ENCODE data around the gene TRMT61A. TPM values are rescaled to one million over a fixed set of nuclear protein-coding genes. Genes with fewer than 3 reads are reported as not detected.

TRMT61A gene
- polyA plus RNA-seq (ENCODE audit: insufficient read depth in 1 of 5, insufficient read length in 5 of 5, low replicate concordance in 1 of 5), result 10 to 100 TPM in 1 of 5 donors, 1 to 10 TPM in 4; 5.2 to 11.3 (median 7.3) TPM
- long read RNA-seq, donor 1, transcript TRMT61A-202 (4 exons, 3,229 nt), result major isoform, 7 of 7 reads
- long read RNA-seq, donor 1, partial matches to known transcripts, result 0 of 7 reads
- long read RNA-seq, donor 1, other reads (novel, unspliced or antisense), result 0 of 7 reads
- long read RNA-seq, donor 2, partial matches to known transcripts, result 0 of 1 reads
- long read RNA-seq, donor 2, other reads (novel, unspliced or antisense), result 0 of 1 reads
- long read RNA-seq, donor 3, partial matches to known transcripts, result 0 of 4 reads
- long read RNA-seq, donor 3, other reads (novel, unspliced or antisense), result 0 of 4 reads
- long read RNA-seq, donor 4, transcript TRMT61A-202 (4 exons, 3,229 nt), result major isoform, 5 of 5 reads
- long read RNA-seq, donor 4, partial matches to known transcripts, result 0 of 5 reads
- long read RNA-seq, donor 4, other reads (novel, unspliced or antisense), result 0 of 5 reads
- long read RNA-seq, donor 5, partial matches to known transcripts, result 0 of 4 reads
- long read RNA-seq, donor 5, other reads (novel, unspliced or antisense), result 0 of 4 reads
- long read RNA-seq, donor 6, transcript TRMT61A-202 (4 exons, 3,229 nt), result major isoform, 8 of 8 reads
- long read RNA-seq, donor 6, partial matches to known transcripts, result 0 of 8 reads
- long read RNA-seq, donor 6, other reads (novel, unspliced or antisense), result 0 of 8 reads
- long read RNA-seq, donor 7, transcript TRMT61A-202 (4 exons, 3,229 nt), result major isoform, 5 of 5 reads
- long read RNA-seq, donor 7, partial matches to known transcripts, result 0 of 5 reads
- long read RNA-seq, donor 7, other reads (novel, unspliced or antisense), result 0 of 5 reads
- long read RNA-seq, donor 8, partial matches to known transcripts, result 0 of 2 reads
- long read RNA-seq, donor 8, other reads (novel, unspliced or antisense), result 0 of 2 reads

DNA sequence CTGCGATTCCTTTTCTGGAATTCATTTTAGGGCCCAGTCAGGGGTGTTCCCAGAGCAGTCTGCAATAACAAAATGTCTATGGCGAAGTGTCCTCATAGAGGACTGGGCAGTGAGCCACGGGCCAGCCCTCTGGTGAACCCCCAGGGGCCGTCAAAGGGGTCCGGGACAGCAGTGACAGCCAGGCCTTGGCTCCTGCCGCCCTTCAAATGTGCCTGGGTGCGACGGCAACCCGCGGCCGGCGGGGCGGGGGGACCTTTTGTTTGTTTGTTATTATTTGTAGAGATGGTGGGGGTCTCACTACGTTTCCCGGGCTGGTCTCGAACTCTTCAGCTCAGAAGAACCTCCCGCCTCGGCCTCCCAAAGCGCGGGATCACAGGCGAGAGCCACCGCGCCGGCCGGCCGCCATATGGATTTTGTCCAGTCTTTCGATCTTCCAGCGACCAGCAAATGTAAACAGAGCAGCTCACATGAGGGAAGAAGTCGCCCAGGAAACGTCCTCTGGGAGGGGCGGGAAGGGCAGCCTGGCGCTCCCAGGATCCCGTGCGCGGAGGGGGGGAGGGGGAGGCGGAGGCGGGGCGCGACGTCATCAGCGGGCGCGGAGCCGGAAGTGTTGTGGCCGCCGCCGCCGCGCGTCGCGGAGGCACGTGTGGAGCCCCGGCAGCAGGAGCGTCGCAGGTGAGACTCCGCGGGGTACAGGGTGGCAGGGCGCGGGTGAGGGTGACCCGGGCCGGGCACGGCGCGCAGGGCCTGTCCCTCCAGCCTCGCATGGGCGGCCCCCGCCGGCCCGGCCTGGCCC, at the start of gene TRMT61A:
TSS of gene TRMT61A (plus strand) at position 610 of the 796 bp plus-strand sequence. CDS start 783 bp downstream, outside the sequence.
- peak; percentile 91 for DNase-seq

DNA sequence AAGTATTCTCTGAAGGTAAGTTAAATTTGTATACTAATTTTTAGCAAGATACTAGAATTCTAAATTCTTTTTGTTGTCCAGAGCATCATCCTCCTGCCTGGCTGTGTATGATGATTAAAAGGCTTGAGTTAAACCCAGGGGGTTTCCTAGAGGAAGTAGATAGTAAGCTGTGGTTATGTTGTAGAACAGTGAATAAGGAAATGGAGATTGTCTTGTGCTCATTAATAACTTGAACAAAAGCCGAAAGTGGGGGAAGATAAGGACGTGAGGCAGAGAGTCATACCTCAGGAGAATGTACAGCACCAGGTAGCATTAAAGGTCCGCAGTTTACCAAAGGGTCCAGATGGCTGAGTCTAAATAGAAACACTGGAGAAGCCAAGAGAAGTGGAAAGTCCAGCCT, 48.4 kb upstream of the TRMT61A start:
- DNase-seq, result no peak

DNA sequence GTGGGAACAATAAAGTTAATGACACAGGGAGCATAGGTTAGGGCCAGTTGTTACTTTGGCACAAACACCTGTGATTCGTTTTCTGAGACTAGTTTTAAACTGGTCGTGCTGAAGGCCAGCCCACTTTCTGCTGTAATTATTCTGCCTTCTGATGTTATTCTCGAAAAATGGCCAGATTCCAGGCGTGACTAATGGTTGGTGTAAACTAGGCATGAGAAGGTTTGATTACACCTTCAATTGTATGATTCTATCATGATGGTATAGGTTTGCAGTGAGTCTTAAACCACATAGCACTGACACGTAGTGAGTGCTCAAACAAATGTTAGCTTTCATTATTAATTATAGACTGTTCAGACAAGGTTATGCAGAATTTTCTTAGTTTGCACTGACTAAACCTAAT, 45.4 kb upstream of the TRMT61A start:
- no peak for DNase-seq

DNA sequence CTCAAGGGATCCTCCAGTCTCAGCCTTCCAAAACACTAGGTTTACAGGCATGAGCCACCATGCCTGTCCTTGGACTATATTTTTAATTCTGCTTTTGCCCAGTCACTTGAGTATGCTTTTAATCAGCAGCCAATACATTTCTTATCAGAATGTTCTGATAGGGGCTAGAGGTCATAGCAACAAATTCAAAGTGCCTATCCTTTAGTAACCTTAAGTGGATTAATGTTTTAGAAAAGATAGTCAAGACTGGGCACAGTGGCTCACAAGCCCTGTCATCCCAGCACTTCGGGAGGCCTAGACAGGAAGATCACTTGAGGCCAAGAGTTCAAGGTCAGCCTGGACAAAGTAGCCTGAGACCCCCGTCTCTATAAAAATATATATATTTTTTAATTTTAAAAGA, 43.5 kb upstream of the TRMT61A start:
- no peak for DNase-seq

DNA sequence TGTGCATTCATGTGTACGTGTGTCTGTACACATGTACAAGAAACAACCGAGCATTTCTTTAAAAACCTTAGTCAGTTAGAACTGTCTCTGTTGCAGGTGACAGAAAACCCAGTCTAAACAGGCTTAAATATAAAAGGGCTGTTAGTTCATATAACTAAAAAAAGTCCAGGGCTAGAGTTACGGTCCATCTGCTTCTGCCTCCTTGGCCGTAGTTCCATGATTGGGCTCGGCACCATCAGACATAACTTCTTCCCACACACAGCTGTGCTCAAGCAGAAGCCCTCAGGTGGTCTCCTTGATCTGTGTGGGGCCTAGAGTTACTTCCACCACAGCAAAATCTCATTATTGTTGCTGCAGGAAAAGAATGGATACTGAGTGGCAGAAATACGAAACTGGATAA, 40.9 kb upstream of the TRMT61A start:
- DNase-seq, result no peak

DNA sequence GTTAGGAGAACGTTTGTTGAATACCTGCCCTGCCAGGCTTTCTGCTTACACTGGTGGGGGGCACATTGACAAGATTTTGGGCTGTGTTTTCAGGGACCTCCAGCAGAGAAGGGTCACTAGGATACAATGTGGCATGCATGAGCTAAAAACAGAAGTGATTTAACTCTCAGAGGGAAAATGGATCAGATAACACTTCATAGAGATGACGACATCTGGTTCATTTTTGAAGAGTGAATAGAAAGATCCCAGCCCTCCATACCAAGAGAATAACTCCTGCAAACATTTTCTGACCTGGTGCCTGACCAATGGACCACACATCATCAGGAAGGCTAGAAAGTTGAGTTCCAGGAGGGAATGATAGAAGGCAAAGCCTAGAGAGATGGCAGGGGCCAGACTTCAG, 40.0 kb upstream of the TRMT61A start:
- DNase-seq, result no peak

DNA sequence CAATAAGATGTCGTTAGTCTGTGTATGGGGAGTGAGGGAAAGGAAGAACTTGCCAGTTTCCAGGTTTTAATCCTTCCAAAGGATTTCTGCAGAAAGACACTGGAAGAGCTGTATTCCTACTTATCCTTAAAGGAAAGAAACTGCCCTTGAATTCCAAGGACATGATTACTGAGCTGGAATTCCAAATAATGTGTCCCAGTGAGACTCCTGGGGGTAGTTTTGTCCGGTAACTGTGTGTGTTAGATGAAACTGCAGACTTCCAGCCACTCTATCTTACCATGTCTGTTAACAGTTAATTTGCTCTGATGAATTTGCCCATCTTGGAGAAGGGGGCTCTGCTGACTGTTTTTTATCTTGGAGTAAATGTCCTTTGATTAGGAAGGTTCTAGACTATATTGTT, 39.4 kb upstream of the TRMT61A start:
- DNase-seq, result no peak

DNA sequence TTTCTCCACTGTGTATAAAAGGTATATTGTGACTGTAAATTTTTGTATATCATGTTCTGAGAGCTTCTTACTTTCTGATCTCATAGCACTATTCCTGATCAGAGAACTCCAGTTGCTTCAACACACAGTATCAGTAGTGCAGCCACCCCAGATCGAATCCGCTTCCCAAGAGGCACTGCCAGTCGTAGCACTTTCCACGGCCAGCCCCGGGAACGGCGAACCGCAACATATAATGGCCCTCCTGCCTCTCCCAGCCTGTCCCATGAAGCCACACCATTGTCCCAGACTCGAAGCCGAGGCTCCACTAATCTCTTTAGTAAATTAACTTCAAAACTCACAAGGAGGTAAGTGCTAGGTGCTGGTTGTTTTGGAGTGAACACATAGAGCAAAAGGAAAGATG, 37.3 kb upstream of the TRMT61A start:
- no peak for DNase-seq

DNA sequence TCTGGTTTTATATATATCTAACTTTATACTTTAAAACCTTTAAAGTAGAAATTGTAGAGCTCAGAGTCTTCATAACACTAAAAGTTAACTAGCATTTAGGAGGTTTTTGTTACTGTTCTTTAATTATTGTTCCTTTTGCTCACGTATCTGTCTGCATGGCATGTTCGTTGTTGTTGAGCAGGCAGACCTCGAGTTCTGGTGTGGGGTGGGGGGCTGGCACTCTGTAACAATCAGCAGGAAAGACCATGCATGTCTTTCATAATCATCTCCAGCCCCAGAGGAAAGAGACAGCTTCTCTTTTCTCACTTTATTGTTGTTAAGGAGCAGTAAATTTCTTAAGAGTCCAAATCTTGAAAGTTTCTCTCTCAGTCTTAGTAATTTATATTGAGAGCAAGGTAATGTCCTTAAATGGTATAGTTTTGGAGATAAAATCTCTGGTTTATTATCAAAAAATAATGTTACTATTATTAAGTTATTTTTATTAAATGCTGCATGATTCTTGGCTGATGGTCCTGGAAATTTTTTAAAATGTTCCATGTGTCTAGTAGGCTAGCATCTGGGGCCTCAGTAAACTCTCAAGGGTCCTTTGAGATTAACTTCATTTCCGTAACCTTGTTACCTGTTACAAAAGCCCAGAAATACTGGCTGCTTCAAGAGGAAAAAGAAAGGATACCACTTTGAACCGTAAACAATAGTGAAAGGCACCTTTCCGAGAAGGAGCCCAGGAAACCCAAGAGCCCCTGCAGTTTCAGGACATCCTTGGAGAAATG, 36.7 kb upstream of the TRMT61A start:
- DNase-seq, result no peak

DNA sequence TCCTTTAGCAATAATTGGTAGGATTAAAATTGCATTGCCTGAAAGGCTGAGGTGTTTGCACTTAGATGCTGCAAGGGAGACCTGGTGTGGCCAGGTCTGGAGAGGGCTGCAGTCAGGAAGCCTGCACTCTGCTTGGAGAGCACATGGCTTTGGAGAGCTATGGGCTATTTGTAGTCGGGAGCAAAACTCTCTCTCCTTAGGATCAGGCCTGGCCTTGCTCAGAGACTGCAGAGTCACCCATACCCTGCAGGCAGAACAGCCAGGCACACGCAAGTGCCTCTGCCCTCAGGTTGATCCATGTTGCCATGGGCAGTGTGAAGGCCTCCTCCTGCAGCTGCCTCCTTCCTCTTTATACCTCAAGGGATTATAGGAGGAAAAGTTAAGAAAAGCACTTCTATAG, 33.1 kb upstream of the TRMT61A start:
- no peak for DNase-seq

DNA sequence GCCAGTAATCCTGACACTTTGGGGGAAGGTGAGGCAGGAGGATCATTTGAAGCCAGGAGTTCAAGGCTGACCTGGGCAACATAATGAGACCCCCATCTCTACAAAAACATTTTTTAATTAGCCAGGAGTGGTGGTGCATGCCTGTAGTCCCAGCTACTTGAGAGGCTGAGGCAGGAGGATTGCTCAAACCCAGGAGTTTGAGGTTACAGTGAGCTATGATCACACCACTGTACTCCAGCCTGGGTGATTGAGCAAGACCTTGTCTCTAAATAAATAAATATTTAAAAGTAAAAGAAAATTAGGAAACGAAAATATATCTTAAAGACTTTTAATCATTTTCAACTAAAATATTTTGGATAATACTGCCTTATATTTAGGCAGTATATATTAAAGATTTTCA, 32.2 kb upstream of the TRMT61A start:
- no peak for DNase-seq

DNA sequence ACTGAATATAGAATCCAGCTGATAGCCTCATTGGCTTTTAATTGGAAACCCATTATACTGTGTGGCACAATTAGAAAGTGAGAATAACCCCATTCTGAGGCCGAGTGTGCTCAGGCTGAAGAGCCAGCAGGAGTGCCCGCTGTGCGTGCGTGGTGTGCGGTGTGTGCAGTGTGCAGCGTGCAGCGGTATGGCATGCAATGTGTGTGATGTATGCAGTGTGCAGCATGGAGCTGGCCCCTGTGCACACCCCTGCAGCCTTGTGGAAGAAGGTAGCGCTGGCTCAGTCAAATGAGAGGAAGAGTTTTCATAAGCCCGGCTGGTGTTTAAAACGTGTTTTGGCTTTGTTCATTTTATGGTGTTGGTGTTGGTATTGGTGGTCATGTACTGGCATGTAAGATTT, 29.3 kb upstream of the TRMT61A start:
- no peak for DNase-seq

DNA sequence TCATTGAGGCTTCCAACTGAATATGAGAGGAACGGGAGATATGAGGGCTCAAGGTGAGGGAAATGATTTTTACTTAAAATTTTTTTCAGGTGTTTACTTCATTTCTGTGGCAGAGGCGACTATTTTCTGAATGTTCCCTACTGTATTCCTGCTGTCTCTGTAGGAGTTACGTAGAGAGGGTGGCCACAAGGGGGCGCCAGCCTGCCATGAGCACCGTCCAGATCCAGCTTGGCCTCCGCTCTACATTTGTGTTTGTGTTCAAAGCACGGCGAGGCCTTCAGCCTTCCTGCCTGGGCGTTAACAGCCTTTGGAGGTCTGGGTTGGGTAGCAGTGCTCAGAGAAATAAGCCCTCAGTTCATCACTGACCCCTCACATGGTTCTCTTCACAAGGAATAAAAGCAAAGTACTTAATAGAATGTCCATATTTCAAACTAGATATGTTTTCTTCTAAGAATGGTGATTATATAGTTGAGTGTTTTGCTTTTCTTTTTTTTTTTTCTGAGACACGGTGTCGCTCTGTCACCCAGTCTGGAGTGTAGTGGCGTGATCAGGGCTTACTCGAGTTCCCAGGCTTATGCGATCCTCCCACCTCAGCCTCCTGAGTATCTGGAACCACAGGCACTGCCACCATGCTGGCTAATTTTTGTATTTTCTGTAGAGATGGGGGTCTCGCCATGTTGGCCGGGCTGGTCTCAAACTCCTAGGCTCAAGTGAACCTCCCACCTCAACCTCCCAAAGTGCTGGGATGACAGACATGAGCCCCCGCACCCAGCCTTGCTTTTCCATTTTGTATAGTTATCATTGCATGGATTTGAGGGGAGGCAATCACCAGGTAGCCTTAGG, 28.6 kb upstream of the TRMT61A start:
- peak; percentile 66 to 77 for DNase-seq

DNA sequence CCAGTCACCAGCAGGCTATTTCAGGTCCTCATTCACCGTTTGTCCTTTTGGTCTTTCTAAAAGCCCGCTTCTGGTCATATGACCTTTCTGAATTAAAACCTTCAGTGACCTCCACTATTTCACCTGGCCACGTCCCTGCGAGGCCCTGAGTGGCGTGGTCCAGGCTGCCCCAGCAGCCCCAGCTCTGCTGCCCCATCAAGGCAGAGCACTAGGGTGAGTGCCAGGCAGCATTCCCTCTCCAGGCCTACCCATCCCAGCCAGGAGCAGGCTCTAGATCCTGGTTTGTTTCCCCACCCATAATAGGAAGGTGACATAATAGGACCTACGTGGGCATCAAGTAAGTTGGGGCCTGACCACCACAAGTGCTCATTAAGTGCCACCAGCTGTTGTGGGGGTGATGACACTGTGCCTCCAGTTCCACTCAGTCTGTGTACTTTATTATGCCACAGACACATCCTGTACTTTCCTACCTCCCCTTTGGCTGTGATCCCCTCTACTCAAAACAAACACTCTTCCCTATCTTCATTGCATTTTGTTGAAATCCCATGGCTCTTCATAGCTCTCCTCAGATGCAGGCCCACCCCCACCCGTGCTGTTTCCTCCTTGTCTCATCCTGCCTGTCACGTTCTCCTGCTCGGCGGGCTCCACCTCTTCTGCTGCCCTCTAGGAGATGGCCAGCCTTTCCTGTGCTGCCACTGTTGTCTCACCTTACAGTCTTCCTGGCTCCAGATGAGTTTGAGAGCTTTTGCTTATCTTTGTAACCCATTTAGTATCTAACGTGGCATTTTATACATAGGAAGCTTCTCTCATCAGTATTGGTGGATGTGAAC, 27.7 kb upstream of the TRMT61A start:
- no peak for DNase-seq

DNA sequence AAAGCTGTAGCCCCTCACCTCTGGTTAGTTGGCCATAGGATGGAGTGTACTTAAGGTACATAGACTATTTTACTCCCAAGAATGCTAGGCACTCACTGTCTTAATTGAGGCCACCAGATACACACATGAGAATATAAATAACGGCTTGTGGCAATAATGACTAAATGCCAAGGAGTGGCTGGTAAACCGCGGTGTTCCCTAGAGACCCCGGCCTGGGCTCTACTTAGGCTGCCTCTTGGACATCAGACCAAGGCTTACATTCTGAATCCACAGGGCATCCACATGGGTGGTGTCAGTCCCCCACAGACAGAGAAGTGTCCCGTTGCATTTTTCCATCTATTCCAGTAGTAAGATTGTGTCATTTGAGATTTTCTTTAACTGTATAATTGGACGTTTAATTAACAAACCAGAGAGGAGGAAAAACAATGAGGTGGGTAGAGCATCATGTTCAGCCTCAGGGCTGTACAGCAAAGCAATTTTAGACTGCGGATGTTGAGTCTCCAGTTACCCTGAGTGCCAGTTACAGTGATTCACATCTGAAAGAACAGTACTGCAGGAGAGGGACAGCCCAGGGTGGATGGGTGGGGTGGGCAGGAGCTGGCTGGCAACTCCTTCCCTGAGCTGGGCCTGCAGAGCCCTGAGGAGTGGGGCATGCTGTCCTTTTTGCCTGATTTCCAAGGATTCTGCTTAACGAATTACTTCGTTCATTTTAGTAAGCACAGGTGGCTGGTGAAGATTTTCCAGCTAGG, 26.9 kb upstream of the TRMT61A start:
- no peak for DNase-seq

DNA sequence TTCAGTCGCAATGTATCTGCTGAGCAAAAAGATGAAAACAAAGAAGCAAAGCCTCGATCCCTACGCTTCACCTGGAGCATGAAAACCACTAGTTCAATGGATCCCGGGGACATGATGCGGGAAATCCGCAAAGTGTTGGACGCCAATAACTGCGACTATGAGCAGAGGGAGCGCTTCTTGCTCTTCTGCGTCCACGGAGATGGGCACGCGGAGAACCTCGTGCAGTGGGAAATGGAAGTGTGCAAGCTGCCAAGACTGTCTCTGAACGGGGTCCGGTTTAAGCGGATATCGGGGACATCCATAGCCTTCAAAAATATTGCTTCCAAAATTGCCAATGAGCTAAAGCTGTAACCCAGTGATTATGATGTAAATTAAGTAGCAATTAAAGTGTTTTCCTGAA, 26.1 kb upstream of the TRMT61A start:
- DNase-seq, result no peak

DNA sequence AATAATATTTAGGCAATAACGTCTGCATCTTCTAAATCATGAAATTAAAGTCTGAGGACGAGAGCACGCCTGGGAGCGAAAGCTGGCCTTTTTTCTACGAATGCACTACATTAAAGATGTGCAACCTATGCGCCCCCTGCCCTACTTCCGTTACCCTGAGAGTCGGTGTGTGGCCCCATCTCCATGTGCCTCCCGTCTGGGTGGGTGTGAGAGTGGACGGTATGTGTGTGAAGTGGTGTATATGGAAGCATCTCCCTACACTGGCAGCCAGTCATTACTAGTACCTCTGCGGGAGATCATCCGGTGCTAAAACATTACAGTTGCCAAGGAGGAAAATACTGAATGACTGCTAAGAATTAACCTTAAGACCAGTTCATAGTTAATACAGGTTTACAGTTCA, 25.7 kb upstream of the TRMT61A start:
- DNase-seq, result no peak

DNA sequence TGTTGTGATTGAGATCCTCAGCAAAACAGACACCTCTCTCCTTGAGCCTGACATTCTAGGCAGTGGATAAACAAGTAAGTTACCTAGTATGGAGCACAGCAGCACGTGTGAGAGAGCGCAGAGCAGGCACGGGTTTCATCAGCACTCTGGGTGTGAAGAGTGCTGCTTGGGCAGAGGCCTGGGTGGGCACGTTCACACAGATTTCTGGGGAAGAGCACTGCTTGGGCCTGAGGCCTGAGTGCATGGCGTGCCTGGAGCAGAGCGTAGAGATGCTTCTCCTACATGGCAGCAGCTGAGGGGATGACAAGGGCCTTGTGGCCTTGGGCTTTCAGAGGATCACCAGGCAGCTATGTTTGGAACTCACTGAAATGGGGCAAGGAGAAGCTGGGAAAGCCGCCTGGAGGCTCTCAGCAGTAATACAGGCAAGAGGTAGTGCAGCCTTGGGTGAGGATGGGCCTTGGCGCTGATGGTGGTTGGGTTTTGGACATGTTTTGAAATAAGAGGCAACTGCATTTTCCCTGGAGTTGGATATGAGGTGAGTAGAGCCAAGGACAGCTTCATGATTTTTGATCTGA, 23.9 kb upstream of the TRMT61A start:
- DNase-seq, result no peak
